Ishikawa (cell line): ENCODE measurements around the gene BICDL1.

Source experiments
- CREB1 ChIP-seq: IDR thresholded peaks from 2 replicates; pipeline ENCODE4 v1.6.1; 2012; ENCODE audit warnings: low read depth
- EP300 ChIP-seq: IDR thresholded peaks from 2 replicates; pipeline ENCODE4 v1.6.1; 2012; ENCODE audit warnings: borderline replicate concordance
- RAD21 ChIP-seq: IDR thresholded peaks from 2 replicates; pipeline ENCODE4 v1.6.1; 2012; ENCODE audit warnings: low read depth
- TAF1 ChIP-seq: IDR thresholded peaks from 2 replicates; pipeline ENCODE4 v1.6.1; 2012; ENCODE audit warnings: low read depth, mild to moderate bottlenecking
- USF1 ChIP-seq: IDR thresholded peaks from 2 replicates; pipeline ENCODE4 v1.6.1; 2012
- YY1 ChIP-seq: IDR thresholded peaks from 2 replicates; pipeline ENCODE4 v1.6.1; 2012; ENCODE audit warnings: low read depth
- ZBTB7A ChIP-seq: IDR thresholded peaks from 2 replicates; pipeline ENCODE4 v1.6.1; 2012; ENCODE audit warnings: low read depth

GRCh38 chr12:120089796-120090195, 100.8 kb downstream of the BICDL1 start:
- TF ChIP-seq YY1 (no peak), ZBTB7A (no peak), EP300 (no peak), RAD21 (no peak), TAF1 (no peak), CREB1 (no peak), USF1 (no peak)
